KMS-11 (cell line): Measurements from ENCODE around the gene ADGRB3.

ENCODE experiments used
- H2AFZ ChIP-seq: fragments of 200-600 bp; sonication (generic); 2 replicates; pipeline ENCODE4 v1.6.1; 2016; ENCODE audit warnings: antibody characterized with exemption, mixed run types, low read depth
- H3K27ac ChIP-seq: fragments of 200-600 bp; sonication (generic); 2 replicates; pipeline ENCODE4 v1.6.1; 2016; ENCODE audit warnings: mild to moderate bottlenecking, mixed run types
- H3K27me3 ChIP-seq: fragments of 200-600 bp; sonication (generic); 2 replicates; pipeline ENCODE4 v1.6.1; 2017; ENCODE audit warnings: mild to moderate bottlenecking, low read depth, mixed run types, moderate library complexity; ENCODE audit not compliant: insufficient read depth
- H3K36me3 ChIP-seq: fragments of 200-600 bp; sonication (generic); 2 replicates; pipeline ENCODE4 v1.6.1; 2017; ENCODE audit warnings: mild to moderate bottlenecking, mixed run types; ENCODE audit not compliant: insufficient read depth
- H3K4me1 ChIP-seq: fragments of 200-600 bp; sonication (generic); 2 replicates; pipeline ENCODE4 v1.6.1; 2016; ENCODE audit warnings: mild to moderate bottlenecking, low read depth, mixed run types; ENCODE audit not compliant: poor library complexity, severe bottlenecking
- H3K4me2 ChIP-seq: fragments of 200-600 bp; sonication (generic); 2 replicates; pipeline ENCODE4 v1.7.0; 2016; ENCODE audit warnings: mild to moderate bottlenecking, mixed run types
- H3K4me3 ChIP-seq: fragments of 200-600 bp; sonication (generic); IDR thresholded peaks from 2 replicates; pipeline ENCODE4 v1.6.1; 2017; ENCODE audit warnings: low read depth, low read length, mixed read lengths; ENCODE audit not compliant: insufficient read depth
- H3K79me2 ChIP-seq: fragments of 200-600 bp; sonication (generic); 2 replicates; pipeline ENCODE4 v1.6.1; 2016; ENCODE audit warnings: low read depth, mixed run types; ENCODE audit not compliant: insufficient read depth
- H3K9ac ChIP-seq: fragments of 200-600 bp; sonication (generic); 2 replicates; pipeline ENCODE4 v1.6.1; 2016; ENCODE audit warnings: mild to moderate bottlenecking, mixed run types
- H4K20me1 ChIP-seq: fragments of 200-600 bp; sonication (generic); 2 replicates; pipeline ENCODE4 v1.6.1; 2016; ENCODE audit warnings: mild to moderate bottlenecking, mixed run types; ENCODE audit not compliant: insufficient read depth
- TF ChIP-seq, protein P1 (sequence below): fragments of 200-600 bp; sonication (generic); conservative IDR thresholded peaks from 2 replicates; pipeline ENCODE4 v1.6.1; 2017; ENCODE audit warnings: low read depth, mild to moderate bottlenecking, antibody characterized with exemption, low read length, moderate library complexity, mixed read lengths

The ADGRB3 gene

GRCh38 chr6:69340196-69340595, 705.1 kb downstream of the ADGRB3 start:
- Histone ChIP-seq H2AFZ (no peak overlapping the region), H3K27ac (no peak overlapping the region), H3K4me3 (no peak overlapping the region), H3K4me2 (no peak overlapping the region), H3K9ac (no peak overlapping the region), H3K4me1 (no peaks in the 10 kb centered on the region), H4K20me1 (no peaks in the 10 kb centered on the region), H3K27me3 (no peaks in the 10 kb centered on the region), H3K36me3 (no peaks in the 10 kb centered on the region), H3K79me2 (no peaks in the 10 kb centered on the region)
- TF ChIP-seq, protein P1, sequence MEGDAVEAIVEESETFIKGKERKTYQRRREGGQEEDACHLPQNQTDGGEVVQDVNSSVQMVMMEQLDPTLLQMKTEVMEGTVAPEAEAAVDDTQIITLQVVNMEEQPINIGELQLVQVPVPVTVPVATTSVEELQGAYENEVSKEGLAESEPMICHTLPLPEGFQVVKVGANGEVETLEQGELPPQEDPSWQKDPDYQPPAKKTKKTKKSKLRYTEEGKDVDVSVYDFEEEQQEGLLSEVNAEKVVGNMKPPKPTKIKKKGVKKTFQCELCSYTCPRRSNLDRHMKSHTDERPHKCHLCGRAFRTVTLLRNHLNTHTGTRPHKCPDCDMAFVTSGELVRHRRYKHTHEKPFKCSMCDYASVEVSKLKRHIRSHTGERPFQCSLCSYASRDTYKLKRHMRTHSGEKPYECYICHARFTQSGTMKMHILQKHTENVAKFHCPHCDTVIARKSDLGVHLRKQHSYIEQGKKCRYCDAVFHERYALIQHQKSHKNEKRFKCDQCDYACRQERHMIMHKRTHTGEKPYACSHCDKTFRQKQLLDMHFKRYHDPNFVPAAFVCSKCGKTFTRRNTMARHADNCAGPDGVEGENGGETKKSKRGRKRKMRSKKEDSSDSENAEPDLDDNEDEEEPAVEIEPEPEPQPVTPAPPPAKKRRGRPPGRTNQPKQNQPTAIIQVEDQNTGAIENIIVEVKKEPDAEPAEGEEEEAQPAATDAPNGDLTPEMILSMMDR = no peak

GRCh38 chr6:69343851-69344250, 708.8 kb downstream of the ADGRB3 start:
- Histone ChIP-seq H3K4me1 (no peaks in the 10 kb centered on the region), H3K9ac (no peak overlapping the region), H2AFZ (no peak overlapping the region), H4K20me1 (no peaks in the 10 kb centered on the region), H3K4me2 (no peak overlapping the region), H3K36me3 (no peaks in the 10 kb centered on the region), H3K79me2 (no peaks in the 10 kb centered on the region), H3K4me3 (no peak overlapping the region), H3K27ac (no peak overlapping the region), H3K27me3 (no peaks in the 10 kb centered on the region)
- TF ChIP-seq, protein P1 = no peak

- Histone ChIP-seq H2AFZ (no peak overlapping the region), H3K4me1 (no peaks in the 10 kb centered on the region), H3K4me3 (no peak overlapping the region), H3K27ac (no peak overlapping the region), H3K9ac (no peak overlapping the region), H3K4me2 (no peak overlapping the region), H3K79me2 (no peaks in the 10 kb centered on the region), H4K20me1 (no peaks in the 10 kb centered on the region), H3K36me3 (no peaks in the 10 kb centered on the region), H3K27me3 (no peaks in the 10 kb centered on the region)
- TF ChIP-seq, protein P1 = no peak
Observed at GRCh38 chr6:69349771-69350170, 714.7 kb downstream of the ADGRB3 start.

GRCh38 chr6:69362209-69362608, 727.1 kb downstream of the ADGRB3 start:
- H3K27ac ChIP-seq = no peak overlapping the region
- H3K4me2 ChIP-seq = no peak overlapping the region
- H3K4me1 ChIP-seq = no peaks in the 10 kb centered on the region
- no peak overlapping the region for H3K4me3 ChIP-seq
- H3K9ac ChIP-seq = no peak overlapping the region
- TF ChIP-seq, protein P1 = no peak
- no peaks in the 10 kb centered on the region for H3K27me3 ChIP-seq
- no peak overlapping the region for H2AFZ ChIP-seq
- H4K20me1 ChIP-seq = no peaks in the 10 kb centered on the region
- H3K79me2 ChIP-seq = no peaks in the 10 kb centered on the region
- no peaks in the 10 kb centered on the region for H3K36me3 ChIP-seq
